Mucosa of descending colon (tissue), 3 donors: ENCODE data around the gene ERAL1. TPM values are rescaled to one million over a fixed set of nuclear protein-coding genes. Genes with fewer than 3 reads are reported as not detected.
A peak's percentile ranks its signal among the peaks of the same experiment; 100 is the strongest.

Experiments used
- ATAC-seq: fragments of 200-7000 bp; cut with Tn5 transposase; one replicate; pipeline ENCODE4 v1.9.1; 2020; ENCODE audit warnings: mild to moderate bottlenecking, moderate library complexity
- DNase-seq, 3 donors: peaks; one replicate each; pipeline ENCODE4 v3.0.0-alpha.2; 2020
- H3K36me3 ChIP-seq: fragments of 200-600 bp; one replicate; pipeline ENCODE4 v1.8.0; 2021; ENCODE audit warnings: low read depth, mild to moderate bottlenecking
- H3K4me1 ChIP-seq: fragments of 200-600 bp; one replicate; pipeline ENCODE4 v1.8.0; 2021; ENCODE audit warnings: low read depth, mild to moderate bottlenecking
- H3K4me3 ChIP-seq: fragments of 200-600 bp; one replicate; pipeline ENCODE4 v1.8.0; 2021; ENCODE audit warnings: mild to moderate bottlenecking
- H3K9me3 ChIP-seq: fragments of 200-600 bp; one replicate; pipeline ENCODE4 v1.8.0; 2021; ENCODE audit warnings: mild to moderate bottlenecking
- intact Hi-C, 2 donors: fragments of 100-400 bp; cut with DNase I in 1 of 2; cut with micrococcal nuclease in 1 of 2; formaldehyde crosslinking; loops; one replicate each; pipeline versions ENCODE4 v1.11.0 to v1.11.1; 2022; cut with DNase I, micrococcal nuclease
- microRNA-seq: library from miRNA; unstranded; fragments of <30 nt; microRNA quantifications from one replicate; pipeline ENCODE4, GENCODE V29; 2019
- total RNA-seq, 3 donors: library from RNA; stranded (reverse); fragmentation: NEBNext Ultra II Directional in 2 of 3; extraction: Animal tissue kit (Norgen Biotek cat#: 25700) in 2 of 3; gene quantifications; one replicate each; pipeline versions ENCODE4 v1.2.1 to v1.2.4, GENCODE V29; 2021 to 2023
- TF ChIP-seq, protein P1 (sequence below): fragments of 200-600 bp; IDR thresholded peaks from one replicate; pipeline ENCODE4 v1.8.0; 2022; ENCODE audit warnings: antibody characterized with exemption, mild to moderate bottlenecking
- donor health status: DM: no; HTN: no; CAD: no; lungs with moderate emphysema.
- donor health status: DM: no; HTN: no; CAD: no.
- donor health status: DM: no; HTN: yes; CAD: no.

Gene ERAL1
- total RNA-seq, 3 donors from 2014 or later = 28.6 to 38.7 (median 35.9) TPM

DNA sequence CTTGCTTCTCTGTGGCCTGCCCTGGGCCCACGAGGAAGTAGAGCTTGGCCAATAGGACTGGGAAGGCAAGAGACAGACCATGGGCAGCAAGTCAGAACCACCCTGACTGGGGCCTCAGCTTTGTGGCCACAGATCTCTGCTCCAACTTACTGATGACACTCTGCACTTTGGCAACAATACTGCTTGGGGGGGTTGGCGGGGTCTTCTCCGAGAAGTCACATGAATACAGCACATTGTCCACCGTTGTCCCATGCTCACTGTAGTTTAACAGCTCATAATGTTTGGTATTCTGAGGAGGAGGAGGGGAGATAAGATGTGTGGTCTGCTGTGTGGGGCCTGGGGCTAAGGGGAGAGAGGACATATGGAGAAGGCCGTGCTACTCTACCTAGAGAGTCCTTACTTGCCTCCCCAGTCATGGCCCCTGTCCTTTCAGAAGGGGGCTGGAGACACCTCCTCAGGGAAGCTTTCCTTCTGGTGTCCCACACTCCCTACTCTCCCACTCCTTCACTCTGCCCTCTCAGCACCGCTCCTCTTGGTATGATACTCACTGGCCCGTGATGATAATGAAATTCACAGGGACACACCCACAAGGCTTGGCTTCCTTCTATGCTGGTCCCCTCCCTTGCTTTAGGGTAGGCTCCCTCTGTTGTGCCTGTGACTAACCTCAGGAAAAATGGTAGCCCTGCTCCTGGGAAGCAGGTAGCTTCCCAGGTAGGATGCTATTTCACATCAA lies 52.1 kb downstream of the ERAL1 start:
- peaks cover 26% of the 10 kb centered on the region for H3K4me1 ChIP-seq
- ATAC-seq (no peak), DNase-seq (no peak)
- peaks cover 8% of the 10 kb centered on the region for H3K36me3 ChIP-seq
- no peaks in the 10 kb centered on the region for H3K9me3 ChIP-seq
- no peak overlapping the region for H3K4me3 ChIP-seq
- intact Hi-C loops = no loop called here
- TF ChIP-seq, protein P1, sequence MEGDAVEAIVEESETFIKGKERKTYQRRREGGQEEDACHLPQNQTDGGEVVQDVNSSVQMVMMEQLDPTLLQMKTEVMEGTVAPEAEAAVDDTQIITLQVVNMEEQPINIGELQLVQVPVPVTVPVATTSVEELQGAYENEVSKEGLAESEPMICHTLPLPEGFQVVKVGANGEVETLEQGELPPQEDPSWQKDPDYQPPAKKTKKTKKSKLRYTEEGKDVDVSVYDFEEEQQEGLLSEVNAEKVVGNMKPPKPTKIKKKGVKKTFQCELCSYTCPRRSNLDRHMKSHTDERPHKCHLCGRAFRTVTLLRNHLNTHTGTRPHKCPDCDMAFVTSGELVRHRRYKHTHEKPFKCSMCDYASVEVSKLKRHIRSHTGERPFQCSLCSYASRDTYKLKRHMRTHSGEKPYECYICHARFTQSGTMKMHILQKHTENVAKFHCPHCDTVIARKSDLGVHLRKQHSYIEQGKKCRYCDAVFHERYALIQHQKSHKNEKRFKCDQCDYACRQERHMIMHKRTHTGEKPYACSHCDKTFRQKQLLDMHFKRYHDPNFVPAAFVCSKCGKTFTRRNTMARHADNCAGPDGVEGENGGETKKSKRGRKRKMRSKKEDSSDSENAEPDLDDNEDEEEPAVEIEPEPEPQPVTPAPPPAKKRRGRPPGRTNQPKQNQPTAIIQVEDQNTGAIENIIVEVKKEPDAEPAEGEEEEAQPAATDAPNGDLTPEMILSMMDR = no peak

DNA sequence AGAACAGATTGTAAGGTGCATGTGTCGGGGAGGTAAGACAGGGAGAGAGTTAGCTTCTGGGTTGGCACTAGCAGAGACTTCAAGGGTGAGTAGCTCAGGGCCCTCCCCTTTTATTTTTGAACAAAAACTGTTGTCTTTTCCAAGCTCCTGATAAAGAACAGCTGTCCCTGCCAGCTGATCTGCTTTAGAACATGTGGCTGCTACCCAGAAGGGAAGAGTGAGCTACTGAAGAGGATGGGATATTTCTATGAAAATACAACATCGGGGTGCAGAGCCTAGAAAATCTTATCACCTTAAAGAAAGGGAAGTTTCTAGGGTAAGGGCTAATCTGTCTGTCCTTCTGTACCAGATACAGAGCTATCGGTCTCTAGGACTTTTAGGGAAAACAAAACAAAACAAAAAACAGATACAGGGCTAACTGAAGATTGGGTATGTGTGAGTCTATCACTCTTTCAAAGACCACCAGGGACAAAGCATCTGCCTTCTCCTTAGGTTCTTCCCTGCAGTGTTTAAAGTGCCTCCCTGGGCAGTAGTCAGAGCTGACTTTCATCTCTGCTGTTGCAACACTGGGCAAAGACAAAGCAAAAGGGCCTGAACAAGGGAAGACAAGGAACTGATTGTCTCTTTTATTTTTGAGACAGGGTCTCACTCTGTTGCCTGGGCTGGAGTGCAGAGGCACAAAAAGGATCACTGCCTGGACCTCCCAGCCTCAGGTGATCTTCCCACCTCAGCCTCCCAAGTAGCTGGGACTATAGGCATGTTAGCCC lies 53.1 kb downstream of the ERAL1 start:
- no peaks in the 10 kb centered on the region for H3K9me3 ChIP-seq
- intact Hi-C loops = no loop called here
- ATAC-seq (no peak), DNase-seq (no peak)
- TF ChIP-seq, protein P1 = no peak
- H3K36me3 ChIP-seq = peaks cover 8% of the 10 kb centered on the region
- no peak overlapping the region for H3K4me3 ChIP-seq
- H3K4me1 ChIP-seq = peaks cover 31% of the 10 kb centered on the region

GRCh38 chr17:28908640-28909167 lies 53.9 kb downstream of the ERAL1 start:
- peak; percentile 6 for ATAC-seq
- Histone ChIP-seq H3K36me3 (peaks cover 8% of the 10 kb centered on the region), H3K4me3 (no peak overlapping the region), H3K9me3 (no peaks in the 10 kb centered on the region), H3K4me1 (peaks cover 32% of the 10 kb centered on the region)
- TF ChIP-seq, protein P1 = no peak
- intact Hi-C loops = no loop called here
- peak in 1 of 3 donors; percentile 52 for DNase-seq

- peaks cover 21% of the 10 kb centered on the region for H3K4me1 ChIP-seq
- DNase-seq = no peak
These were observed 55.7 kb downstream of the ERAL1 start for GRCh38 chr17:28910534-28910933.

More at GRCh38 chr17:28910534-28910933, 55.7 kb downstream of the ERAL1 start:
- Histone ChIP-seq H3K4me3 (no peak overlapping the region), H3K9me3 (no peaks in the 10 kb centered on the region), H3K36me3 (peaks cover 10% of the 10 kb centered on the region)
- TF ChIP-seq, protein P1 = no peak
- ATAC-seq = no peak
- intact Hi-C loops = loop anchor here in 1 of 2 donors (10.0 kb wide), 1 partner anchor 156 kb away; no protein-coding TSS in a partner anchor

Small RNA genes lying within 50 kb of the gene (microRNA-seq; reads per million reads assigned to microRNA genes)
- gene MIR451B = not detected

Other genes with a start within 250 kb of the ERAL1 start
- gene RSKR, start 240.8 kb upstream of the ERAL1 start, total RNA-seq = 10 to 100 TPM; 10.0 to 15.1 (median 11.1) TPM
- gene BLTP2, start 209.9 kb upstream of the ERAL1 start, total RNA-seq = 100 to 1,000 TPM; 131 to 159 (median 134) TPM
- gene SDF2, start 193.1 kb upstream of the ERAL1 start, total RNA-seq = 10 to 100 TPM; 55.0 to 67.5 (median 56.3) TPM
- gene SUPT6H, start 192.8 kb upstream of the ERAL1 start, total RNA-seq = 10 to 100 TPM; 47.8 to 97.7 (median 60.7) TPM
- 1 to 10 TPM; 1.3 to 2.0 (median 1.8) TPM for gene PROCA1, start 143.1 kb upstream of the ERAL1 start, total RNA-seq
- 10 to 100 TPM in 2 of 3 donors, 1 to 10 TPM in 1; 6.5 to 74.4 (median 19.3) TPM for gene RAB34, start 137.1 kb upstream of the ERAL1 start, total RNA-seq
- 1,000 to 10,000 TPM; 1,144 to 1,252 (median 1,216) TPM for gene RPL23A, start 135.0 kb upstream of the ERAL1 start, total RNA-seq
- 10 to 100 TPM in 2 of 3 donors, 1 to 10 TPM in 1; 4.8 to 21.3 (median 16.8) TPM for gene TLCD1, start 128.8 kb upstream of the ERAL1 start, total RNA-seq
- gene NEK8, start 126.2 kb upstream of the ERAL1 start, total RNA-seq = 1 to 10 TPM; 3.4 to 7.9 (median 6.8) TPM
- gene TRAF4, start 111.0 kb upstream of the ERAL1 start, total RNA-seq = 100 to 1,000 TPM in 2 of 3 donors, 10 to 100 TPM in 1; 66.0 to 166 (median 126) TPM
- gene FAM222B, start 12.2 kb upstream of the ERAL1 start, total RNA-seq = 10 to 100 TPM; 25.3 to 40.0 (median 30.0) TPM
- 10 to 100 TPM; 87.9 to 98.0 (median 89.8) TPM for gene FLOT2, start 42.7 kb downstream of the ERAL1 start, total RNA-seq
- 10 to 100 TPM in 1 of 3 donors, 1 to 10 TPM in 2; 7.1 to 10.1 (median 7.3) TPM for gene DHRS13, start 48.1 kb downstream of the ERAL1 start, total RNA-seq
- 10 to 100 TPM; 35.9 to 59.7 (median 39.2) TPM for gene PHF12, start 96.5 kb downstream of the ERAL1 start, total RNA-seq
- 1 to 10 TPM in 1 of 3 donors, under 1 TPM in 1, not detected in 1; 0.31 to 1.0 TPM for gene SEZ6, start 151.0 kb downstream of the ERAL1 start, total RNA-seq
- 1 to 10 TPM in 2 of 3 donors, under 1 TPM in 1; 0.75 to 7.4 (median 1.3) TPM for gene PIPOX, start 188.1 kb downstream of the ERAL1 start, total RNA-seq